Esophagus squamous epithelium (tissue), 4 donors: Measurements from ENCODE around the gene FHIT.

Experiments
- CTCF ChIP-seq, 6 experiments: fragments of 450-650 bp in 4 of 6; fragments of 200-600 bp in 2 of 6; sonication (generic) in 2 of 6; IDR thresholded peaks; one replicate each; pipeline ENCODE4 v1.5.1; 2016 to 2019; ENCODE audit warnings: antibody characterized with exemption in 6 of 6, mild to moderate bottlenecking in 4 of 6, moderate library complexity in 4 of 6
- POLR2A ChIP-seq, 4 donors: fragments of 450-650 bp; IDR thresholded peaks; one replicate each; pipeline ENCODE4 v1.6.1; 2017; ENCODE audit warnings: antibody characterized with exemption in 4 of 4, mild to moderate bottlenecking in 4 of 4, moderate library complexity in 3 of 4

GRCh38 chr3:61252836-61253235, 1.6 kb upstream of the FHIT start:
- TF ChIP-seq CTCF (IDR thresholded peaks at IDR 0.05), result no peak
- TF ChIP-seq POLR2A (IDR thresholded peaks at IDR 0.05), result no peak
